Glomerular visceral epithelial cell (primary cell): ENCODE results near the gene HSPE1.
"Not testable (repeated sequence)": the region's sequence is repeated elsewhere in the genome, so short reads cannot be mapped to it uniquely, and the experiment has no call there.

Source experiments
- DNase-seq: peaks from one replicate; pipeline ENCODE4 v3.0.0-alpha.2; 2016; ENCODE audit errors: extremely low spot score

Gene HSPE1

GRCh38 chr2:197499594-197500502 is at the start of gene HSPE1, which contains the start of gene HSPD1:
Gene HSPE1 (plus strand): TSS chr2:197500379. CDS start chr2:197500437, 58 bp downstream.
Gene HSPD1 (minus strand): TSS chr2:197499840. CDS start chr2:197498848, 992 bp downstream.
- peak; percentile 100 for DNase-seq

DNA sequence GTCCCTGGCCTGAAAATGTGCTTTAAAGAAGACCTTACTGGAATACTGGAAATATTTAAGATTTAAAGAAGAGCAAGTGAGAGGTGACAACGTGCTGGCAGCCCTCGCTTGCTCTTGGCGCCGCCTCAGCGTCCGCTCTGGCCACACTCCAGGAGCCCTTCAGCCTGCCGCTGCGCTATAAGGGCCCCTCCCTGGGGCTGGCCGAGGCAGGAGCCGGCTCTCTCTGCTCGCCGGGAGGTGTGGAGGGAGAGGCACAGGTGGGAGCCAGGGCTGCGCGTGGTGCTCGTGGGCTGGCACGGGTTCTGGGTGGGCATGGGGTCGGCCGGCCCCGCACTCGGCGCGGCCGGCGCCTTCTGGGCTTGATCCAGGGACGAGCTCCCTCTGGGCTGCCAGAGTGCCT is 49.7 kb upstream of the HSPE1 start:
- DNase-seq = no peak

- not testable (repeated sequence) for DNase-seq
These were observed 49.2 kb upstream of the HSPE1 start for GRCh38 chr2:197450935-197451358.

DNA sequence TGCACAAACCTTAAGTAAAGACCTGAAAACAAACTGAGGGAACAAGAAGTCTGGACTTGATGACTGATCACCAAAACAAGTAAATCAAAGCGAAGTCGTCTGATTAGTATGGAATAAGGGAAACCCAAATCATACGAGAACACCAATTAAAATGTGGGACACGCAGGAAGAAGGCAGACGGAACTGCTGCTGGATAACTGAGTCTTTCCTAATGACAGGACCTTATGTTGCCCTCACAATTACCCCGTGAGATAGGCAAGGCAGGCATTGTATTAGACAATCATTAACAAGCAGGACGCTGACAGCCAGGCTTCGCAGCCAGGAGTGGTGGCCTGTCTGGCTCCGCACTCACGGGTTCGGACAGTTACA is 47.4 kb upstream of the HSPE1 start:
- DNase-seq = no peak

DNA sequence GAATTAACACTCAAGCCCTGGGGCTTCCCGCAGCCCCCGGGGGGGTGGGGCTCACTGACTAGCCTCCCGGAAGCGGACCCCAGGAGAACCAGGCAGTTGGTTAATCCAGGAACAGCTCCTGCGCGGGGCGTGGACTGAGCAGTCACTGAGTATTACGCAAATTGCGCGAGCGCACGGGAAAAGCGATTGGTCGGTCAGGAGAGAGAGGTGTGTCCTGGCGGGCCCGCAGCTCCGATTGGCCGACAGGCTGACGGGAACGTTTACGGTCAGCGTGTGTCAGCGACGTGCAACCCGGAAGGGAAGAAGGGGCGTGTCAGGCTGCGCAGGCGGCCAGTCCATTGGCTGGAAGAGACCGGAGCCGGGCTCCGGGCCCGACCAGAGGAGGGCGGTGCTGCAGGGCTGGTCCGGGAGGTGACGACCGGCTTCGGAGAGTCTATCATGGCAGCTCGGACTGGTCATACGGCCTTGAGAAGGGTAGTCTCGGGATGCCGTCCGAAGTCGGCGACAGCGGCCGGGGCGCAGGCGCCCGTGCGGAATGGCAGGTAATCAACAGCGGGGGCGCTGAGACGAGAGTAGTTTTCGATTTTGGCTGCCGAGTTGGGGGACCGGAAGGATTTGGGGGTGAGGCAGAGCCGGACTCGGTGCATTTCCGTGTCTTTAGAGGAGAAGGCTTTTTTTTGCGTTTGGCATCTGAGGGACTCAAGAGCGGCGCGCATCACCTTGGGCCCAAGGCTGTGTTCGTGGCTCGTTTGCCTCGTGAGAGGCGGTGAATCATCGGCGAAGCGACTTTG is 46.9 kb upstream of the HSPE1 start, which contains the start of gene COQ10B:
Gene COQ10B, plus strand, starts transcription at position 430 of the 791 bp plus-strand sequence. Its CDS starts 9 bp downstream, at position 439.
- peak; percentile 100 for DNase-seq

DNA sequence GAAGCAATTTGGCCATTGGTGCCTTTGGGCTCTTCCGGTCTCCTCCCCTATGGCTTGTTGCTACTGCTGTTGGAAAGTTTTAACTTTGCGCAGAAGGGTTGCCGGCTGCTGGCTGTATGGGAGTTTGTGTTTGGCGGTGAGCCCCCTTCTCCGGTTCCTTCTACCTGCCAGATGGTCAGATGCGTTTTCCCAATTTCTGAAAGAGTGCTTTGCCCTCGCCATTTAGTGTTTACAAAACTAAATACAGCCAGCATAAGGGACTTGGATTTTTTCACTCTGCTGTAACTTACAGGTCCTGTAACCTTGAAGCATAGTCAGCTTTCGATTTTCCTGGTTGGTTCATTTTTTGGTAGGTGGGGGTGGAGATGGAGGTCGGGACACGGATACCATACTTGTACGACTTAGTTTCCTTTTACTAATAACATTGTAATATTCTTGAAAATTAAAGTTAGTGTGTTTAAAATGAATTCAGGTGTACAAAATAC is 46.2 kb upstream of the HSPE1 start:
- DNase-seq = no peak

GRCh38 chr2:197454923-197455322 is 45.3 kb upstream of the HSPE1 start:
- DNase-seq = no peak

- DNase-seq = no peak
These were observed 44.8 kb upstream of the HSPE1 start for GRCh38 chr2:197455428-197455827.

GRCh38 chr2:197460649-197461048 is 39.5 kb upstream of the HSPE1 start:
- DNase-seq = no peak

GRCh38 chr2:197461057-197461456 is 39.1 kb upstream of the HSPE1 start:
- no peak for DNase-seq

DNA sequence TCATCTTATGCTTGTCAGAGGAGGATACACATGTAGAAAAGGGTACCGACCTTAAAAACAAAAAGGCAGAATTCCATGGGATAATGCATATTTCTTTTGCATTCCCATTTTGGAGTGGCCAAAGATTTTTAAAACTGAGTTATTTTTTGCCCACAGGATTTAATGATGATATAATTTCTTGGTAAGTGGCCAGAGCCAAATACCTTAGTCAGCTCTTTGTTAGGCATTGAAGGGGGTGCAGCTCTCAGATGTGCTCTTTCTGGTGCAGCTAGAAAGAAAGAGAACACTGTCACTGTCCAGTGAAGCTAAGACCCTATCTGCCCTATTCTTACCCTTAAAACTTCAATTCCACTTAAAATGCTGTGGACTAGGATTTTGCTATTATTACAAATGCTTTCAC is 36.0 kb upstream of the HSPE1 start:
- peak; percentile 21 for DNase-seq

DNA sequence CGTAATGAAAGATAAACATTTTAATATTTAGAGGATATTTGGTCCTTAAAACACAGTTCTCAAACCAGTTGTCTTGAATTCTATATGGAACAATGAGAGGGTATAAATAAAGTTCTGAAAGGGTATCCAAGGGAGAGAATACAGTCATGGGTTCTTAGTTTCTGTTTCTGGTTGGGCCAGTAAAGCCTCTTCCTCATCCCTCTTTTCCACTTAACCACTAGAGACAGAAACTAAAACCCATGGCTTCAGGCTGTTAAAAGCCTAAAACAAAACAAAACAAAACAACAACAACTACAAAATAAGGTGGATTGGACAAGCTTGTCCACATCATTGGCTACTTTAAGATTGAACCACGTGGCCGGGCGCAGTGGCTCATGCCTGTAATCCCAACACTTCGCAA is 28.0 kb upstream of the HSPE1 start:
- no peak for DNase-seq

- no peak for DNase-seq
These were observed 22.4 kb upstream of the HSPE1 start for GRCh38 chr2:197477797-197478196.

DNA sequence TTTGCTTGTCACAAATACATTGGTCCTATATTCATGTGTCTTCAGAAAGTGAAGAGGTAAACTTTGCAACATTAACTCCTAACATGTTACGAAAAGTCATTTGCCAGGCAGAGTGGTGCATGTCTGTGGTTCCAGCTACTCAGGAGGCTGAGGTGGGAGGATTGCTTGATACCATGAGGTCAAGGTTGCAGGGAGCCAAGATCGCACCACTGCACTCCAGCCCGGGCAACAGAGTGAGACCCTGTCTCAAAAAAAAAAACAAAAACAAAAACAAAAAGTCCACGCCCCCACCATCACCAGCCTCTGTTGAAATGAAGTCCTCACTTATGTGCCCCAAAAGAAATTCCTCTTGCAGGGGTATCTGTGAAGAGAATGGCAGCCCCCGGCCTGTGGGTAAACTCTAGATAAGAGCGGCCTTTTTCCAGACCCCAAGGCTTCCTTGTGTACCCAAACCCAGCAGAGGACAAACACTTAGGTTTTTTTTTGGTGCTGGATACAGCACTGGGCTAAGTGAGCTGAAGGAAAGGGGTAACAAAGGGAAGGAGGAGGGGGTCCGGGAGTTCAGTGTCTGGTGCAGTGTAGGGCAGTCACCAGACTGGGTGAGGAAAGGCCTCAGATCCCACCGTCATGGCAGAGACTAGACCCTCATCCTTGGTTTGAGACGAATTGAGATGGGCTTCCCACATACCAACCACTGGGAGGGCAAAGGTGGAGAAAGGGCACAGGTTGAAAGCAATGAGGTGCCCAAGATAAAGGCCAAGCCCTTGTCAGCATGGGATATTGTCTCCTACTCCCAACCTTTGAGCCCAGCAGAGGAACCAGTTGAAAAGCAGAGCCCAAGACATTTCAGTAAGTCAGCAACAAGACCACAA is 19.8 kb upstream of the HSPE1 start:
- no peak for DNase-seq

GRCh38 chr2:197484248-197484647 is 15.9 kb upstream of the HSPE1 start:
- not testable (repeated sequence) for DNase-seq

DNA sequence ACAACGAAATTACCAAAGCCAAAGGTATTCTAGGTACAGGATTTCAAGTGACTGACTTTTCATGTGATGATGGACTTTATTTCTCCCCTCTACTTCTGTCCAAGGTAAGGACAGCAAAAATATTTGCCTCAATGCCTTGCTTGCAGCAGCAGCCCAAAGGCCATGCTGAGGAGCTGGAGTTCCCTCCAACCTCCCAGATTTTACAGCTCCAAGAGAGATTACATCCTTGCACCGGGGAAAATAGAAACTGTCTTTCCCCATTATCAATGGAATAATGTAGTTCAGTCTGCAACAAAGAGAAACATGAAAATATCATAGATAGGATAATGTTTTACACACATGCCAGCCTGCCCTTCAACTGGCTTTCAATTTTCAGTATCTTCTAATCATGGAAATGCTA is 14.0 kb upstream of the HSPE1 start:
- no peak for DNase-seq

DNA sequence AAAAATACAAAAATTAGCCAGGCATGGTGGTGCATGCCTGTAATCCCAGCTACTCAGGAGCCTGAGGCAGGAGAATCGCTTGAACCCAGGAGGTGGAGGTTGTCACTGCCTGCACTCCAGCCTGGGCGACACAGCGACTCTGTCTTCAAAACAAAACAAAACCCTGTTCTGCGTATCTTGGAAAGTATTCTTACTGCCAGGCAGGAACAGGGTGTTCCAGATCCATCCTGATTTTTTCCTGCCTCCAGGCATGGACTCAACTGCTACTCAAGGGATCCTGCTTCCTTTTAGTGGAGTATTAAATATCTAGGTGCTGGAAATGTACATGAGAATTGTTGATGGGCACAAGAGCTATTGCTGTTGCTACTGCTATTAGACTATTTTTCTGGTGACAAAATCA is 12.8 kb upstream of the HSPE1 start:
- no peak for DNase-seq

DNA sequence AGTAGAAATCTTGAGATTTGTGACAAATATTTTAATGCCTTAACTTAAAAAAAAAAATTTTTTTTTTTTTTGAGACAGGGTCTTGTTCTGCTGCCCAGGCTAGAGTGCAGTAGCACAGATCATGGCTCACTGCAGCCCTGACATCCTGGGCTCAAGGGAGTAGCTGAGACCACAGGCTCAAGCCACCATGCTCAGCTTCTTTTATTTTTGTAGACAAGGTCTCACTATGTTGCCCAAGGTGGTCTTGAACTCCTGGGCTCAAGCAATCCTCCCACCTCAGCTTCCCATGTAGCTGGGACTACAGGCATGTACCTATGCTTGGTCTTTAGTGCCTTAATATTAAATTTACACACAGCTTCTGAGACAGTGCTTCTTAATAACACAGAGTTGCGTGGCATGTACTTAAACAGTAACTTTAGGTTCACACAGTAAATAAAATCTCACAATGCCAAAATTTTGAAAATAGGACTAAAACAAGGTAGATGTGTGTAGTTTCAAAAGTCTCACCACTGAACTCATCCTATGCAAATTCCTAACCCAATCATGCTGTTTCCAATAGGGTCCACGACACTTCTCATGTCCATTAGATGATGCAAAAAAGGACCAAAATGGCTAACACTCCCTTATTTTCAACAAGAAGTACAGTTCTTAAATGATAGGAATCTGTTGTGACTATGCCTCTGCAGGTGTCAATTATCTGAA is 4.6 kb upstream of the HSPE1 start:
- DNase-seq = no peak

GRCh38 chr2:197496695-197497094 is 3.5 kb upstream of the HSPE1 start:
- no peak for DNase-seq

DNA sequence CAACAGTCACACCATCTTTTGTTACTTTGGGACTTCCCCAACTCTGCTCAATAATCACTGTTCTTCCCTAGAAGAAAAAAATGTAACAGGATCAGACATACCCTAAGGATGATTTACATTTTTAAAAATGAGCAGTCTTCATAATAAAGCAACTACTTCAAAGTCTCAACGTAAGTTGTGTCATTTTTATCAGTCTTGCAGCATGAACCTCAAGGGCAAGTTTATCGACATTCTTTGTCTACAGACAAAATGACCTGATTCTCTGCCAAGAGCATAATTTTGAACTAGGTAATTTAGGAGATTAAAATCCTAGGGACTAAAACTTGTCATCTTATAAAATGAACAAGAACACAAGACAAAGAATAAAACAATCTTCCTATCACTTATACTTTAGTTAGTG is 2.9 kb upstream of the HSPE1 start:
- DNase-seq = no peak
